GM08714 (cell line): ENCODE data around the gene TAL1.

ENCODE experiments used
- H3K4me3 ChIP-seq: fragments of 200-500 bp; sonication (Bioruptor generic); 2 replicates; pipeline ENCODE4 v1.5.1; 2014; ENCODE audit warnings: mild to moderate bottlenecking, low read length, inconsistent platforms
- ZNF274 ChIP-seq: IDR thresholded peaks from 2 replicates; pipeline ENCODE4 v1.6.1; 2012; ENCODE audit warnings: mild to moderate bottlenecking, low read depth, low read length

TAL1 gene

GRCh38 chr1:47224676-47225399 lies 7.2 kb downstream of the TAL1 start:
- no peak overlapping the region for H3K4me3 ChIP-seq

GRCh38 chr1:47223921-47224675 lies 7.9 kb downstream of the TAL1 start:
- no peak overlapping the region for H3K4me3 ChIP-seq
- TF ChIP-seq ZNF274 = no peak

More at GRCh38 chr1:47224676-47225399, 7.2 kb downstream of the TAL1 start:
- no peak for TF ChIP-seq ZNF274

- no peak for TF ChIP-seq ZNF274
- no peak overlapping the region for H3K4me3 ChIP-seq
Observed at GRCh38 chr1:47223174-47223920, 8.7 kb downstream of the TAL1 start.

GRCh38 chr1:47222476-47222875 lies 9.5 kb downstream of the TAL1 start:
- TF ChIP-seq ZNF274 = no peak

GRCh38 chr1:47219590-47220220 lies 12.3 kb downstream of the TAL1 start:
- no peak overlapping the region for H3K4me3 ChIP-seq
- no peak for TF ChIP-seq ZNF274

More at GRCh38 chr1:47222476-47222875, 9.5 kb downstream of the TAL1 start:
- H3K4me3 ChIP-seq = no peak overlapping the region

- H3K4me3 ChIP-seq = no peak overlapping the region
- TF ChIP-seq ZNF274 = no peak
Observed at GRCh38 chr1:47219001-47219400, 13.0 kb downstream of the TAL1 start.

- TF ChIP-seq ZNF274 = no peak
- H3K4me3 ChIP-seq = no peak overlapping the region
Observed at GRCh38 chr1:47216278-47217059, 15.6 kb downstream of the TAL1 start.

- no peak for TF ChIP-seq ZNF274
- no peak overlapping the region for H3K4me3 ChIP-seq
Observed at GRCh38 chr1:47215713-47216112, 16.3 kb downstream of the TAL1 start.

- H3K4me3 ChIP-seq = no peak overlapping the region
- TF ChIP-seq ZNF274 = no peak
Observed at GRCh38 chr1:47214549-47214948, 17.5 kb downstream of the TAL1 start.

- no peak for TF ChIP-seq ZNF274
- H3K4me3 ChIP-seq = no peak overlapping the region
Observed at GRCh38 chr1:47213230-47213963, 18.6 kb downstream of the TAL1 start.

GRCh38 chr1:47212636-47213229 lies 19.3 kb downstream of the TAL1 start:
- H3K4me3 ChIP-seq = no peak overlapping the region
- TF ChIP-seq ZNF274 = no peak

GRCh38 chr1:47211796-47212269 lies 20.2 kb downstream of the TAL1 start:
- TF ChIP-seq ZNF274 = no peak

More at GRCh38 chr1:47211796-47212269, 20.2 kb downstream of the TAL1 start:
- no peak overlapping the region for H3K4me3 ChIP-seq
